Body of pancreas (tissue), 4 donors: ENCODE measurements around the gene ARSB. TPM values are rescaled to one million over a fixed set of nuclear protein-coding genes. Genes with fewer than 3 reads are reported as not detected.

ENCODE experiments used
- ATAC-seq: fragments of 150-250 bp; one replicate; pipeline ENCODE4 v1.9.1; 2016
- DNase-seq, 4 donors: peaks; one replicate each; pipeline ENCODE4 v3.0.0-alpha.2; 2019
- H3K27ac ChIP-seq, 4 donors: fragments of 200-600 bp; sonication (generic); 1 replicate in 3 of 4; 2 replicates in 1 of 4; pipeline versions ENCODE4 v1.5.1 to v1.6.1; 2016 to 2019; ENCODE audit warnings: mild to moderate bottlenecking in 1 of 4, mixed read lengths in 1 of 4, moderate library complexity in 1 of 4
- H3K27me3 ChIP-seq, 2 donors: fragments of 200-600 bp; sonication (generic); one replicate each; pipeline ENCODE4 v1.6.0; 2016; ENCODE audit warnings: mild to moderate bottlenecking in 1 of 2
- H3K36me3 ChIP-seq, 2 donors: fragments of 200-600 bp; sonication (generic); replicated peaks in 1 of 2; 2 replicates each; pipeline ENCODE4 v1.5.1; 2016; ENCODE audit warnings: low read depth in 2 of 2; ENCODE audit not compliant: insufficient read depth in 1 of 2
- H3K4me1 ChIP-seq: fragments of 200-600 bp; sonication (generic); one replicate; pipeline ENCODE4 v1.6.0; 2016
- H3K4me3 ChIP-seq, 2 donors: fragments of 200-600 bp; sonication (generic); 1 replicate in 1 of 2; 2 replicates in 1 of 2; pipeline ENCODE4 v1.5.1; 2016 to 2019
- H3K9me3 ChIP-seq, 3 donors: fragments of 200-600 bp; sonication (generic); 1 replicate in 2 of 3; 2 replicates in 1 of 3; pipeline ENCODE4 v1.5.1; 2016
- CTCF ChIP-seq, 7 experiments: fragments of 450-650 bp in 4 of 7; fragments of 200-600 bp in 3 of 7; sonication (generic) in 3 of 7; IDR thresholded peaks; one replicate each; pipeline ENCODE4 v1.5.1; 2016 to 2019; ENCODE audit warnings: antibody characterized with exemption in 7 of 7
- POLR2A ChIP-seq, 3 donors: fragments of 450-650 bp; IDR thresholded peaks; one replicate each; pipeline ENCODE4 v1.6.1; 2016; ENCODE audit warnings: antibody characterized with exemption in 3 of 3, mild to moderate bottlenecking in 2 of 3
- WGBS, 2 donors: methylation state at CpG; one replicate each; pipeline ENCODE4 v1.1.5; 2017; 5-methylcytosine and 5-hydroxymethylcytosine counted together
- intact Hi-C: fragments of 100-400 bp; cut with DNase I; formaldehyde crosslinking; loops from one replicate; pipeline ENCODE4 v1.15.1; 2023
- total RNA-seq, 2 donors: library from RNA; depleted of rRNA; stranded (reverse); fragments of >200 nt; gene quantifications; one replicate each; pipeline ENCODE4 v1.1.0, GENCODE V29; 2016

The ARSB gene
- total RNA-seq = 10 to 100 TPM in 1 of 2 donors, 1 to 10 TPM in 1; 9.9 to 12.2 TPM

GRCh38 chr5:78985116-78985724, at the start of gene ARSB:
Gene ARSB (minus strand): TSS chr5:78985310. CDS start chr5:78985248, 62 bp downstream.
- Histone ChIP-seq H3K36me3 (no peaks in the 10 kb centered on the region), H3K9me3 (no peaks in the 10 kb centered on the region), H3K27ac (peak within 1 kb of the TSS; percentile 92 to 99 (median 98)), H3K4me1 (peaks cover 38% of the 10 kb centered on the region), H3K4me3 (peak within 1 kb of the TSS; percentile 66 to 72), H3K27me3 (no peaks in the 10 kb centered on the region)
- TF ChIP-seq CTCF (IDR thresholded peaks at IDR 0.05) (no peak), POLR2A (IDR thresholded peaks at IDR 0.05) (no peak)
- 0 to 1% methylated on average over 6 to 48 of the region's 57 CpGs for WGBS, 2 donors
- ATAC-seq (peak; percentile 43), DNase-seq (peak in 3 of 4 donors; percentile 49 to 63 (median 50))
- intact Hi-C loops = no loop called here

GRCh38 chr5:79032782-79033181, 47.7 kb upstream of the ARSB start:
- Histone ChIP-seq H3K27me3 (no peaks in the 10 kb centered on the region), H3K4me3 (no peak overlapping the region), H3K36me3 (no peaks in the 10 kb centered on the region), H3K4me1 (peaks cover 6% of the 10 kb centered on the region), H3K27ac (no peak overlapping the region), H3K9me3 (no peaks in the 10 kb centered on the region)
- intact Hi-C loops = no loop called here
- TF ChIP-seq CTCF (IDR thresholded peaks at IDR 0.05) (no peak), POLR2A (IDR thresholded peaks at IDR 0.05) (no peak)
- DNase-seq = no peak
- ATAC-seq = no peak
- 85 to 88% methylated on average over 5 of the region's 5 CpGs for WGBS, 2 donors

- Histone ChIP-seq H3K4me1 (peaks cover 6% of the 10 kb centered on the region), H3K27me3 (no peaks in the 10 kb centered on the region), H3K27ac (no peak overlapping the region), H3K4me3 (no peak overlapping the region), H3K9me3 (no peaks in the 10 kb centered on the region), H3K36me3 (no peaks in the 10 kb centered on the region)
- TF ChIP-seq CTCF (IDR thresholded peaks at IDR 0.05) (no peak), POLR2A (IDR thresholded peaks at IDR 0.05) (no peak)
- no peak for DNase-seq
- ATAC-seq = no peak
- intact Hi-C loops = no loop called here
- 88 to 93% methylated on average over 10 of the region's 10 CpGs for WGBS, 2 donors
Measured at GRCh38 chr5:79032031-79032695, 47.1 kb upstream of the ARSB start.

- Histone ChIP-seq H3K27ac (no peak overlapping the region), H3K27me3 (no peaks in the 10 kb centered on the region), H3K4me3 (no peak overlapping the region), H3K4me1 (peaks cover 6% of the 10 kb centered on the region), H3K9me3 (no peaks in the 10 kb centered on the region), H3K36me3 (no peaks in the 10 kb centered on the region)
- no peak for TF ChIP-seq POLR2A (IDR thresholded peaks at IDR 0.05)
- TF ChIP-seq CTCF (IDR thresholded peaks at IDR 0.05) = no peak
- intact Hi-C loops = no loop called here
- WGBS, 2 donors = 75 to 82% methylated on average over 1 of the region's 1 CpG
- ATAC-seq = no peak
- no peak for DNase-seq
Measured at GRCh38 chr5:79031485-79031867, 46.4 kb upstream of the ARSB start.
